ENCODE results near the gene NEURL1B. TPM values are rescaled to one million over a fixed set of nuclear protein-coding genes. Genes with fewer than 3 reads are reported as not detected.

NEURL1B gene
- 10 to 100 TPM; 13.2 to 23.1 (median 18.1) TPM for total RNA-seq
- 16.7 TPM for polyA plus RNA-seq
- long read RNA-seq, donor 1, partial matches to known transcripts, result 0 of 12 reads
- long read RNA-seq, donor 1, other reads (novel, unspliced or antisense), result 12 of 12 reads
- long read RNA-seq, donor 2, partial matches to known transcripts, result 0 of 3 reads
- long read RNA-seq, donor 2, other reads (novel, unspliced or antisense), result 3 of 3 reads
- long read RNA-seq, donor 3, partial matches to known transcripts, result 2 of 29 reads
- long read RNA-seq, donor 3, other reads (novel, unspliced or antisense), result 27 of 29 reads
- long read RNA-seq, donor 4, full-length matches to known transcripts, result 1 of 8 reads
- long read RNA-seq, donor 4, partial matches to known transcripts, result 0 of 8 reads
- long read RNA-seq, donor 4, other reads (novel, unspliced or antisense), result 7 of 8 reads

- DNase-seq (peak; percentile 84 to 94 (median 93)), ATAC-seq (peak; percentile 88 to 89)
- H3K9me3 ChIP-seq (ENCODE audit: control insufficient read depth, low read length), result no peaks in the 10 kb centered on the region
- H3K4me1 ChIP-seq (ENCODE audit: control insufficient read depth, insufficient read depth, low read length), result no peaks in the 10 kb centered on the region
- no peaks in the 10 kb centered on the region for H3K27me3 ChIP-seq (ENCODE audit: control insufficient read depth, insufficient read depth)
- H3K4me3 ChIP-seq (ENCODE audit: low read length), result peak within 1 kb of the TSS; percentile 84
- WGBS, result under 1% methylated on average over 53 of the region's 54 CpGs
- intact Hi-C loops (cut with DNase I), result loop anchor here in 3 of 4 donors (10.0 kb wide), 2 partner anchors 54 to 86 kb away; no protein-coding TSS in a partner anchor
- H3K27ac ChIP-seq (ENCODE audit: low read length), result peak within 1 kb of the TSS; percentile 91
Measured at GRCh38 chr5:172640822-172641358, at the start of gene NEURL1B. NEURL1B (plus strand) TSS chr5:172641263; CDS start chr5:172641407, 144 bp downstream.

- Histone ChIP-seq H3K9me3 (ENCODE audit: control insufficient read depth, low read length) (no peaks in the 10 kb centered on the region), H3K27me3 (ENCODE audit: control insufficient read depth, insufficient read depth) (no peaks in the 10 kb centered on the region), H3K4me1 (ENCODE audit: control insufficient read depth, insufficient read depth, low read length) (peaks cover 9% of the 10 kb centered on the region), H3K4me3 (ENCODE audit: low read length) (no peak overlapping the region), H3K27ac (ENCODE audit: low read length) (no peak overlapping the region)
- no peak for DNase-seq
- WGBS, result 84% methylated on average over 6 of the region's 6 CpGs
- no peak for ATAC-seq
- intact Hi-C loops (cut with DNase I), result no loop called here
Measured at GRCh38 chr5:172591636-172592035, 49.4 kb upstream of the NEURL1B start.

- no peaks in the 10 kb centered on the region for H3K27me3 ChIP-seq (ENCODE audit: control insufficient read depth, insufficient read depth)
- no peaks in the 10 kb centered on the region for H3K9me3 ChIP-seq (ENCODE audit: control insufficient read depth, low read length)
- ATAC-seq (no peak), DNase-seq (no peak)
- no peak overlapping the region for H3K27ac ChIP-seq (ENCODE audit: low read length)
- H3K4me1 ChIP-seq (ENCODE audit: control insufficient read depth, insufficient read depth, low read length), result peaks cover 6% of the 10 kb centered on the region
- no peak overlapping the region for H3K4me3 ChIP-seq (ENCODE audit: low read length)
- intact Hi-C loops (cut with DNase I), result no loop called here
- 91% methylated on average over 5 of the region's 5 CpGs for WGBS
Measured at GRCh38 chr5:172592881-172593280, 48.2 kb upstream of the NEURL1B start.

DNA sequence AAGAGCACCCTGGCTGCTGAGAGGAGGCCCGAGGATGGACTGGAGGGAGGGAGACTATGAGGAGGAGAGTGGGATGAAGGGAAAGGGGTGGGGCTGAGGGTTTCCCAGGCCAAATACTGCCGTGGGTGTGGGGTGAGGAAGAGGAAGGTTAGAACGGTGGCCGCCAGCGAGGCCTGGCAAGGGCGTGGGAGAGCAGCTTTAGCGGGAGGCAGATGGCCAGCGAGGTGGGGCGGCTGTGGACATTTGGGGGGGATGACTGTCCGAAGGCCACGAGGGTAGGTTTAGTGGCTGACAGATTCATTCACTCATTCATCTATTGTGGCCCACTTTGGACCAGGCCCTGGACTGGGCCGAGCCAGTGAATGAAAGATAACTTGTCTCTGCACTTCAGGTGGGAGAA, 47.8 kb upstream of the NEURL1B start:
- peaks cover 3% of the 10 kb centered on the region for H3K4me1 ChIP-seq (ENCODE audit: control insufficient read depth, insufficient read depth, low read length)
- no peak overlapping the region for H3K4me3 ChIP-seq (ENCODE audit: low read length)
- H3K27me3 ChIP-seq (ENCODE audit: control insufficient read depth, insufficient read depth), result no peaks in the 10 kb centered on the region
- WGBS, result 86% methylated on average over 12 of the region's 12 CpGs
- intact Hi-C loops (cut with DNase I), result no loop called here
- DNase-seq, result no peak
- no peak for ATAC-seq
- H3K27ac ChIP-seq (ENCODE audit: low read length), result no peak overlapping the region
- H3K9me3 ChIP-seq (ENCODE audit: control insufficient read depth, low read length), result no peaks in the 10 kb centered on the region

DNA sequence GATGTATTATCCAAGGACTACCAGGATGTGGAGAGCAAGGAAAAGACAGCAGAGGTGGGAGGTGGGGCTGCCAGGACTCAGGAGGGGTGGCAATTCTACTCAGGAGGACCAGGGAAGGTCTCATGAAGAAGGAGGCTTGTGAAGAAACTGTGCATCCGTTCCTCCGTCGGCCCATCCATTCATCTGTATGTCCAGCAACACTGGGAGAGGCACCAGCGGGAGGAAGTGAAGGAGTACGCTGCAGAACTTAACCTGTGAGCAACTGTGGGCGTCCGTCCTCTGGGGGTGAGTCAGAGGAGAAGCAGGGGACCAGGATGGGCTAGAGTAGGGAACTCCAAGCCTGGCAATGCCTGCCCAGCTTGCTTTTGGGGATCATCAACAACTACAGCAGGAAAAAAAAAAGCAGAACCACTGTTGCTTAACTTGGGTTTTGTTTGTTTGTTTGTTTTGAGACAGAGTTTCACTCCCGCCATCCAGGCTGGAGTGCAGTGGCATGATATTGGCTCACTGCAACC, 47.3 kb upstream of the NEURL1B start:
- no peak overlapping the region for H3K27ac ChIP-seq (ENCODE audit: low read length)
- DNase-seq (no peak), ATAC-seq (no peak)
- H3K27me3 ChIP-seq (ENCODE audit: control insufficient read depth, insufficient read depth), result no peaks in the 10 kb centered on the region
- WGBS, result 96% methylated on average over 8 of the region's 8 CpGs
- no peaks in the 10 kb centered on the region for H3K9me3 ChIP-seq (ENCODE audit: control insufficient read depth, low read length)
- H3K4me3 ChIP-seq (ENCODE audit: low read length), result no peak overlapping the region
- H3K4me1 ChIP-seq (ENCODE audit: control insufficient read depth, insufficient read depth, low read length), result peaks cover 3% of the 10 kb centered on the region
- intact Hi-C loops (cut with DNase I), result no loop called here

DNA sequence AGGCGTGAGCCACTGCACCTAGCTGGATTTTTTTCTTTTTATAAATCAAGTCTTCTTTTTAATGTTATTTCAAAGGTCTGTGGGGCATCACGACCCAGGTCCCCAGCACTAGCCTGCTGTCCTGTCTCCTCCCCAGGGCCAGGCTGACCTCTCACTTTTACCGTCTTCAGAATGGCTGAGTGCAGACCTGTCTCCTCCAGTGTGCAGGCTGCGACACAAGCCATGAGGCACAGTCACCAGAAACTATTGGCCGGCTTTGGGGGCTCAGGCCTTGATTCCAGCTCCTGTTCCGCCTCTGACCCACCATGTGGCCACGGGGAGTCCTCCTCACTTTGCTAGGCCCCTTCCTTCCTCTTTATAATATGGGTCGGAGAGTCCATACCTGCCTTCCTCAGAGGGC, 46.6 kb upstream of the NEURL1B start:
- Histone ChIP-seq H3K4me1 (ENCODE audit: control insufficient read depth, insufficient read depth, low read length) (peaks cover 3% of the 10 kb centered on the region), H3K4me3 (ENCODE audit: low read length) (no peak overlapping the region), H3K9me3 (ENCODE audit: control insufficient read depth, low read length) (no peaks in the 10 kb centered on the region), H3K27ac (ENCODE audit: low read length) (no peak overlapping the region), H3K27me3 (ENCODE audit: control insufficient read depth, insufficient read depth) (no peaks in the 10 kb centered on the region)
- intact Hi-C loops (cut with DNase I), result no loop called here
- WGBS, result 90% methylated on average over 8 of the region's 8 CpGs
- DNase-seq (no peak), ATAC-seq (no peak)

GRCh38 chr5:172594867-172595466, 46.1 kb upstream of the NEURL1B start:
- Histone ChIP-seq H3K4me3 (ENCODE audit: low read length) (no peak overlapping the region), H3K4me1 (ENCODE audit: control insufficient read depth, insufficient read depth, low read length) (peaks cover 3% of the 10 kb centered on the region), H3K27ac (ENCODE audit: low read length) (no peak overlapping the region), H3K27me3 (ENCODE audit: control insufficient read depth, insufficient read depth) (no peaks in the 10 kb centered on the region), H3K9me3 (ENCODE audit: control insufficient read depth, low read length) (no peaks in the 10 kb centered on the region)
- ATAC-seq, result no peak
- 91% methylated on average over 9 of the region's 9 CpGs for WGBS
- intact Hi-C loops (cut with DNase I), result no loop called here
- DNase-seq, result no peak

DNA sequence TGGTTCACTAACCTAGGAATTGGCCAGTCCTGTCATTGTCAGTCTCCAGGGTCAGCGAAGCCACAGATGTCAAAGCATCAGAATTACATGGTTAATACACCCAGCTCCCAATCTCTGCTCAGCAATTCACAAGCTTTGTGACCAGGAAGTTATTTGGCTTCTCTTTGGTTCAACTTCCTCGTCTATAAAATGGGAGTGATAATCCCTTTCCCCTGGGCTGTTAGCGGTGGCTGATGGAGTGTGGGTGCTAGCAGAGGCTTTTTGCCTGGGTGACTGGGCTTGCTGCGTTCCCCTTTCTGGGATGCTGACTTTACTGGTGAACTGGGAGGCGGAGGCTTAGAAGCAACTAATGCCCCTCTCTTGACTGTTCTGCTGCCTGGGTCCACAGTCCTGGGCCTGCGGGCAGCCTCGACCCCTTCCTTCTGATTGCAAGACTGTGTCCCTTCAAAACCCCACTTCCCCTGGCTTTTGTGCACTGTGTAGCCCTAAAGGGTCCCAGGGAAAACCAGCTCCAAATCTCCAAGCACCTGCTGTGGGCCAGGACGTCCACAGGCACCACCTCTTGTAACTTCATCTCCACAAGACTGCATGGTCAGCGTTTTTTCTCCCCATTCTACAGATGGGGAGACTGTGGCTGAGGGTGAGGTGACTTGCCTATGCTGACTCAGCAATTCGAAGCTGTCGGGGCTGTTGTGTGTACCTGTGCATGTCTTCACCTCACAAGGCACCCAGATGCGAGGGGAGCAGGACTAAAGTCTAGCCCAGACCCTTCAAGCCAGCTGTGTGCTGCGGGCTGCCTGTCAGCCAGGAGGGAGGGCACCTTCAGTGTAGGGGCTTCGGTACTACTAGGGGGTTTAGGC, 45.2 kb upstream of the NEURL1B start:
- Histone ChIP-seq H3K4me3 (ENCODE audit: low read length) (no peak overlapping the region), H3K9me3 (ENCODE audit: control insufficient read depth, low read length) (no peaks in the 10 kb centered on the region), H3K27me3 (ENCODE audit: control insufficient read depth, insufficient read depth) (no peaks in the 10 kb centered on the region), H3K4me1 (ENCODE audit: control insufficient read depth, insufficient read depth, low read length) (peaks cover 8% of the 10 kb centered on the region), H3K27ac (ENCODE audit: low read length) (no peak overlapping the region)
- intact Hi-C loops (cut with DNase I), result no loop called here
- DNase-seq (no peak), ATAC-seq (no peak)
- WGBS, result 90% methylated on average over 14 of the region's 14 CpGs

DNA sequence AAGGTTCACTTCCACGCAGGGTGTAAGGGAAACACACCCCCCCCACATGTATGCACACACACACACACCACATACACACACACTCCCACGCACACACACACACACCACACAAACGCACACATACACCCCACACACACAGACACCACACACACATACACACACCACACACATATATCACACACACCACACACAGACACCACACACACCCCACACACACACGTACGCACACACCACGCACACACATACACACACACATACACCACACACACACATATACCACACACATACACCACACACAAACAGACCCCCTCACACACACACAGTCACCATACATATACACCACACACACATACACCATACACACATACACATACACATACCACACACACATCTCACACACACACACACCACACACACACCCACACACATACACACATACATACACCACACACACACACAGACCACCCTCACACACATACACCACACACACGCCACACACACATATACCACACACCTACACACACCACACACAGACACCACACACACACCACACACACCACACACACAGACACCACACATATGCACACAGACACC, 44.3 kb upstream of the NEURL1B start:
- 92% methylated on average over 7 of the region's 7 CpGs for WGBS
- Histone ChIP-seq H3K9me3 (ENCODE audit: control insufficient read depth, low read length) (no peaks in the 10 kb centered on the region), H3K4me3 (ENCODE audit: low read length) (no peak overlapping the region), H3K4me1 (ENCODE audit: control insufficient read depth, insufficient read depth, low read length) (peaks cover 8% of the 10 kb centered on the region), H3K27ac (ENCODE audit: low read length) (no peak overlapping the region), H3K27me3 (ENCODE audit: control insufficient read depth, insufficient read depth) (no peaks in the 10 kb centered on the region)
- no peak for DNase-seq
- intact Hi-C loops (cut with DNase I), result no loop called here
- no peak for ATAC-seq

DNA sequence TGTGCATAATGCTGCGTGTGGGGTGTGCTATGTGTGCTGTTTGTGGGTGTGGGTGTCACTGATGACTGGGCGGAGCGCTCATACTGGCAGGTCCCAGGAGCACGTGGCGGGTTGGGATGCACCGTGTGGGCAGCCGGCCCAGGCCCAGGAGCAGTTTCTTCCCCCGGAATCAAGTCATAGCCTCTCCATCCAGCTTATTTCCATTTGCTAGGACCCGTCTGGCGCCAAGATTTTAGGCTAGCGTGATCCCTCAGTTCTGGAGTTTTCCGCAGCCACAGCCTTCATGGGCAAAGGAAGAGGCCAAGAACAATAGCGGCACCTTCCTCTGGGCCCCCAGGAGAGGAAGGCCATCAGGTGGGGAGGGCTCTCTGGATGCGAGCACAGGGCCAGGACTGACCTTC, 43.3 kb upstream of the NEURL1B start:
- ATAC-seq, result peak; percentile 58 to 80
- 70% methylated on average over 14 of the region's 14 CpGs for WGBS
- H3K27me3 ChIP-seq (ENCODE audit: control insufficient read depth, insufficient read depth), result no peaks in the 10 kb centered on the region
- intact Hi-C loops (cut with DNase I), result no loop called here
- peak; percentile 52 to 84 (median 78) for DNase-seq
- H3K27ac ChIP-seq (ENCODE audit: low read length), result no peak overlapping the region
- H3K4me1 ChIP-seq (ENCODE audit: control insufficient read depth, insufficient read depth, low read length), result peaks cover 13% of the 10 kb centered on the region
- no peak overlapping the region for H3K4me3 ChIP-seq (ENCODE audit: low read length)
- no peaks in the 10 kb centered on the region for H3K9me3 ChIP-seq (ENCODE audit: control insufficient read depth, low read length)
